NT2/D1 (cell line): ENCODE results near the gene SNAI3.

Experiments used
- DNase-seq: peaks from one replicate; pipeline ENCODE4 v3.0.0-alpha.2; 2011; ENCODE audit warnings: low read depth, low spot score
- H3K27me3 ChIP-seq: 2 replicates; pipeline ENCODE4 v1.6.0; 2011; ENCODE audit warnings: mild to moderate bottlenecking; ENCODE audit not compliant: insufficient read length, insufficient read depth
- H3K36me3 ChIP-seq: 2 replicates; pipeline ENCODE4 v1.6.1; 2011; ENCODE audit warnings: mild to moderate bottlenecking, low read length, mixed read lengths; ENCODE audit not compliant: insufficient read depth, insufficient read length
- H3K4me1 ChIP-seq: 2 replicates; pipeline ENCODE4 v1.5.1; 2011; ENCODE audit not compliant: insufficient read depth, insufficient read length
- H3K4me3 ChIP-seq: 2 replicates; pipeline ENCODE4 v1.5.1; 2011; ENCODE audit warnings: low read depth; ENCODE audit not compliant: insufficient read length
- H3K9ac ChIP-seq: 2 replicates; pipeline ENCODE4 v1.6.0; 2011; ENCODE audit warnings: low read depth; ENCODE audit not compliant: insufficient read length
- H3K9me3 ChIP-seq: 2 replicates; pipeline ENCODE4 v1.5.1; 2011; ENCODE audit warnings: mild to moderate bottlenecking, low read length; ENCODE audit not compliant: insufficient read depth
- SUZ12 ChIP-seq: IDR thresholded peaks from 2 replicates; pipeline ENCODE4 v1.6.1; 2011; ENCODE audit not compliant: insufficient read length, insufficient read depth; ENCODE audit errors: extremely low read depth
- YY1 ChIP-seq: IDR thresholded peaks from 2 replicates; pipeline ENCODE4 v1.6.1; 2011; ENCODE audit not compliant: insufficient read length, insufficient read depth
- ZNF274 ChIP-seq: IDR thresholded peaks from 2 replicates; pipeline ENCODE4 v1.6.1; 2011; ENCODE audit warnings: mild to moderate bottlenecking, low read depth, low read length

Gene SNAI3

GRCh38 chr16:88643644-88643932, 42.7 kb downstream of the SNAI3 start:
- peaks cover 49% of the 10 kb centered on the region for H3K36me3 ChIP-seq
- no peak overlapping the region for H3K9ac ChIP-seq
- no peaks in the 10 kb centered on the region for H3K9me3 ChIP-seq
- H3K27me3 ChIP-seq: peaks cover 15% of the 10 kb centered on the region
- TF ChIP-seq YY1: no peak
- no peak for TF ChIP-seq ZNF274
- no peak for TF ChIP-seq SUZ12
- no peak overlapping the region for H3K4me3 ChIP-seq
- peaks cover 28% of the 10 kb centered on the region for H3K4me1 ChIP-seq
- no peak for DNase-seq

- TF ChIP-seq YY1: no peak
- TF ChIP-seq SUZ12: no peak
- TF ChIP-seq ZNF274: no peak
These were observed 43.2 kb downstream of the SNAI3 start for GRCh38 chr16:88642881-88643643.

GRCh38 chr16:88640498-88641247, 45.6 kb downstream of the SNAI3 start:
- DNase-seq: no peak
- Histone ChIP-seq H3K27me3 (peaks cover 24% of the 10 kb centered on the region), H3K4me1 (peaks cover 32% of the 10 kb centered on the region), H3K9me3 (no peaks in the 10 kb centered on the region), H3K4me3 (no peak overlapping the region), H3K9ac (peak overlapping the region; percentile 44), H3K36me3 (peaks cover 28% of the 10 kb centered on the region)
- TF ChIP-seq ZNF274: no peak
- TF ChIP-seq YY1: no peak
- TF ChIP-seq SUZ12: no peak

More at GRCh38 chr16:88642881-88643643, 43.2 kb downstream of the SNAI3 start:
- Histone ChIP-seq H3K4me3 (no peak overlapping the region), H3K4me1 (peaks cover 33% of the 10 kb centered on the region), H3K9ac (no peak overlapping the region), H3K9me3 (no peaks in the 10 kb centered on the region), H3K27me3 (peaks cover 15% of the 10 kb centered on the region), H3K36me3 (peaks cover 47% of the 10 kb centered on the region)
- DNase-seq: no peak

GRCh38 chr16:88640039-88640495, 46.2 kb downstream of the SNAI3 start:
- DNase-seq: no peak
- H3K4me3 ChIP-seq: no peak overlapping the region
- H3K9me3 ChIP-seq: no peaks in the 10 kb centered on the region
- peaks cover 26% of the 10 kb centered on the region for H3K27me3 ChIP-seq
- no peak for TF ChIP-seq YY1
- no peak for TF ChIP-seq ZNF274
- TF ChIP-seq SUZ12: no peak
- peaks cover 22% of the 10 kb centered on the region for H3K36me3 ChIP-seq
- peak overlapping the region; percentile 44 for H3K9ac ChIP-seq
- peaks cover 38% of the 10 kb centered on the region for H3K4me1 ChIP-seq

GRCh38 chr16:88639231-88640038, 46.9 kb downstream of the SNAI3 start:
- no peaks in the 10 kb centered on the region for H3K9me3 ChIP-seq
- H3K36me3 ChIP-seq: peaks cover 18% of the 10 kb centered on the region
- peaks cover 26% of the 10 kb centered on the region for H3K27me3 ChIP-seq
- TF ChIP-seq SUZ12 (no peak), YY1 (no peak), ZNF274 (no peak)
- H3K4me3 ChIP-seq: no peak overlapping the region
- DNase-seq: no peak
- H3K4me1 ChIP-seq: peaks cover 38% of the 10 kb centered on the region
- peak overlapping the region; percentile 43 for H3K9ac ChIP-seq

GRCh38 chr16:88638323-88639230, 47.7 kb downstream of the SNAI3 start, which contains the start of gene IL17C:
IL17C (plus strand) TSS chr16:88638572; CDS start chr16:88638642, 70 bp downstream.
- no peaks in the 10 kb centered on the region for H3K9me3 ChIP-seq
- H3K4me1 ChIP-seq: peaks cover 43% of the 10 kb centered on the region
- no peak within 1 kb of the TSS for H3K4me3 ChIP-seq
- no peak for TF ChIP-seq ZNF274
- TF ChIP-seq SUZ12: no peak
- no peak for TF ChIP-seq YY1
- peaks cover 26% of the 10 kb centered on the region for H3K27me3 ChIP-seq
- no peak within 1 kb of the TSS for H3K9ac ChIP-seq
- peaks cover 12% of the 10 kb centered on the region for H3K36me3 ChIP-seq
- no peak for DNase-seq
